ENCODE results near the gene TNFSF10.

DNA sequence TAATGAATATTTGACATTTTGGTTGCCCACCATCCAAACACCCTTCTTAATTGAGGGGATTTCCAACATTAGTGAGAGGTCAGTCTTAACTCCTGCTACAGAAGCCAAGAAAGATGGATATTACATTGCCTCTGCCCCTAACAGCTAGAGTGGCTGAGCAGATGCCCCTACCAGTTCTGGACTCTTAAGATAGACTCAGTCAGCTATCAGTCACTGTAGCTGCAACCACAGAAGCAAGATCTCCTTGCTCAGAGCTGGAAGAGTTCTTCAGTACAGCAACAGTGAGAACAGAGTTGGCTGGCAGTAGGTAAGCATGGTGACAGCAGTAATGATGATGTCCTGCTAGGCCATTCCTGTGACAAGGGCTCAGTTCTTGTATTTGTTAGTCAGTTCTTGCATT lies 29.4 kb upstream of the TNFSF10 start:
- no peak for TF ChIP-seq CTCF (IDR thresholded peaks at IDR 0.05)
- no peak for TF ChIP-seq POLR2A (IDR thresholded peaks at IDR 0.05)
